Measurements from ENCODE around the gene USP31.
A peak's percentile ranks its signal among the peaks of the same experiment; 100 is the strongest.

USP31 gene

DNA sequence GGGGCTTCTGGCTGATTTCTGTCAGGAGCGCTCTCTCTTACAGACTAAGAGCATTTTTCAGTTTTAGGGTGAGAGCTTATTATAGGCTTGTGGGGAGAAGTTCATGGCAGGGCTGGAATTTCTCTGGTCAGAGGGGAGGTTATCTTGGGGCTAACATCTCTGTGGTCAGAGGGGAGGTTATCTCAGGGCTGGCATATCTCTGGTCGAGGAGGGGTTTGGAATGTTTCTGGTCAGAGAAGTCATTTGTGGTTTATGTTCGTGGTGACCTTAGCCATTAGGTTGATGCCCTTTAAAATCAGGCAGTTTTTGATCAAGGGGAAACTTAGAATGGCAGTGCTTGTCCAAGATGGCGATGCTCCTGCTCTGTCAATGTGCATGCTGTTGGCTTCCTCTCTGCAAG, 10.8 kb upstream of the USP31 start:
- TF ChIP-seq, protein P1, sequence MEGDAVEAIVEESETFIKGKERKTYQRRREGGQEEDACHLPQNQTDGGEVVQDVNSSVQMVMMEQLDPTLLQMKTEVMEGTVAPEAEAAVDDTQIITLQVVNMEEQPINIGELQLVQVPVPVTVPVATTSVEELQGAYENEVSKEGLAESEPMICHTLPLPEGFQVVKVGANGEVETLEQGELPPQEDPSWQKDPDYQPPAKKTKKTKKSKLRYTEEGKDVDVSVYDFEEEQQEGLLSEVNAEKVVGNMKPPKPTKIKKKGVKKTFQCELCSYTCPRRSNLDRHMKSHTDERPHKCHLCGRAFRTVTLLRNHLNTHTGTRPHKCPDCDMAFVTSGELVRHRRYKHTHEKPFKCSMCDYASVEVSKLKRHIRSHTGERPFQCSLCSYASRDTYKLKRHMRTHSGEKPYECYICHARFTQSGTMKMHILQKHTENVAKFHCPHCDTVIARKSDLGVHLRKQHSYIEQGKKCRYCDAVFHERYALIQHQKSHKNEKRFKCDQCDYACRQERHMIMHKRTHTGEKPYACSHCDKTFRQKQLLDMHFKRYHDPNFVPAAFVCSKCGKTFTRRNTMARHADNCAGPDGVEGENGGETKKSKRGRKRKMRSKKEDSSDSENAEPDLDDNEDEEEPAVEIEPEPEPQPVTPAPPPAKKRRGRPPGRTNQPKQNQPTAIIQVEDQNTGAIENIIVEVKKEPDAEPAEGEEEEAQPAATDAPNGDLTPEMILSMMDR (IDR thresholded peaks at IDR 0.05; ENCODE audit: insufficient read depth, low read depth, low read length, missing control alignments) = no peak
- no peak for DNase-seq (ENCODE audit: low read depth)
- no peak overlapping the region for H3K4me3 ChIP-seq (ENCODE audit: low read length)

- H3K4me3 ChIP-seq (ENCODE audit: low read length) = no peak overlapping the region
- DNase-seq (ENCODE audit: low read depth) = no peak
- TF ChIP-seq, protein P1 (IDR thresholded peaks at IDR 0.05; ENCODE audit: insufficient read depth, low read depth, low read length, missing control alignments) = no peak
Observed at GRCh38 chr16:23158114-23158513, 8.9 kb upstream of the USP31 start.

DNA sequence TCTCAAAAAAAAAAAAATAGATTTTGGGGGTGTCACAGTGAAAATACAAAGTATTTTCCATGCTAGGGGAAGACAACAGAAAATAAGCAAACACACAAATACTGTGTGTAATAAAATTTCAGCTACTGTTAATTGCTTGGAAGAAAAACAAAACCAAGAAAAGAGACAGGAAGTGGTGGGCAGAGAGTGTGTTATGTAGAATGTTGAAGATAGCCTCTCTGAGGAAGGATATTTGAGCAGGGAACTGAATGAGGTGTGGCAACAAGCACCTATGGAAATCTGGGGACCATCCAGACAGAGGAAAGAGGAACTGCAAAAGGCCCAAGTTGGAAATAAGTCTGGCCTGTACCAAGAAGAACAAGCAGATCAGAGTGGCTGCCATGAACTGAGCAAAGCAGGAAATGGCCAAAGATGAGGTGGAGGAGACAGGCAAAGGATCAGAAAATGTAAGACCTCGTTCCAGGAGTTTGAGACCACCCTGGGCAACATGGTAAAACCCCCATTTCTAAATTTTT, 7.8 kb upstream of the USP31 start:
- no peak for DNase-seq (ENCODE audit: low read depth)
- H3K4me3 ChIP-seq (ENCODE audit: low read length) = no peak overlapping the region
- TF ChIP-seq, protein P1 (IDR thresholded peaks at IDR 0.05; ENCODE audit: insufficient read depth, low read depth, low read length, missing control alignments) = no peak

- H3K4me3 ChIP-seq (ENCODE audit: low read length) = no peak overlapping the region
- TF ChIP-seq, protein P1 (IDR thresholded peaks at IDR 0.05; ENCODE audit: insufficient read depth, low read depth, low read length, missing control alignments) = no peak
- DNase-seq (ENCODE audit: low read depth) = no peak
Observed at GRCh38 chr16:23156110-23156509, 6.9 kb upstream of the USP31 start.

- TF ChIP-seq, protein P1 (IDR thresholded peaks at IDR 0.05; ENCODE audit: insufficient read depth, low read depth, low read length, missing control alignments) = peak; percentile 27
- DNase-seq (ENCODE audit: low read depth) = no peak
- H3K4me3 ChIP-seq (ENCODE audit: low read length) = no peak overlapping the region
Observed at GRCh38 chr16:23155445-23156049, 6.3 kb upstream of the USP31 start.

DNA sequence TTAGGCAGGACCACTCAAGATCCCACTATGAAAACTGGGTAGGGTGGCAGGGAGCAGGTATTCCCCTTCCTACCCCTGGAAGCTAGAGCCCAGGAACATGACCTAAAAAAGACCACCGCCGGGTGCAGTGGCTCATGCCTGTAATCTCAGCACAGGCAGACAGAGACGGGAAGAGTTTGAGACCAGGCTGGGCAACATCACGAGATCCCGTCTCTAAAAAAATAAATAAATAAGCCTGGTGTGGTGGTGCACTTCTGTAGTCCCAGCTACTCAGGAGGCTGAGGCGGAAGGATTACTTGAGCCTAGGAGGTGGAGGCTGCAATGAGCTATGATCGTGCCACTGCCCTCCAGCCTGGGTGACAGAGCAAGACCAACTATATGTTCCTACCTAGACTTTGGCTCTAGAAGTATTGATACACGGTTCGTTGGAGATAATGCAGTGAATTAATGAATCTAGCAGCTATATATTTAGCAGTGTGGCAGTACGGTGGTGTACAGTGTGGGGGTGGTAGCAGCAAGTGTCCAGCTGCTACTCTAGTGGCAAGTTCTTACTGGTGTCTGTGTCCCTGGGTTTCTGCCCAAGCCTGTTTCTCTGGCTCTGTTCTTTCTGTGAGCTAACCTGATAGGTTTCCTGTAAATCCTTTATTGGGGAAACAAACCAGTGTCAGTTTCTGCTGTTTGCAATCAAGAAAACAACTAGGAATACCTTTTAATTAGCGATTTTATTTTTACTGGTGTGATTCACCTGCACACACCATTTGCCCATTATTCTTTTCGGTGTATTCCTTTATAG, 3.3 kb upstream of the USP31 start:
- peak; percentile 84 for DNase-seq (ENCODE audit: low read depth)
- TF ChIP-seq, protein P1 (IDR thresholded peaks at IDR 0.05; ENCODE audit: insufficient read depth, low read depth, low read length, missing control alignments) = no peak
- no peak overlapping the region for H3K4me3 ChIP-seq (ENCODE audit: low read length)

Data from epithelial cell of esophagus (primary cell).